Measurements from ENCODE around the gene HYPK.
"Not testable (repeated sequence)": the region's sequence is repeated elsewhere in the genome, so short reads cannot be mapped to it uniquely, and the experiment has no call there.

Gene HYPK

DNA sequence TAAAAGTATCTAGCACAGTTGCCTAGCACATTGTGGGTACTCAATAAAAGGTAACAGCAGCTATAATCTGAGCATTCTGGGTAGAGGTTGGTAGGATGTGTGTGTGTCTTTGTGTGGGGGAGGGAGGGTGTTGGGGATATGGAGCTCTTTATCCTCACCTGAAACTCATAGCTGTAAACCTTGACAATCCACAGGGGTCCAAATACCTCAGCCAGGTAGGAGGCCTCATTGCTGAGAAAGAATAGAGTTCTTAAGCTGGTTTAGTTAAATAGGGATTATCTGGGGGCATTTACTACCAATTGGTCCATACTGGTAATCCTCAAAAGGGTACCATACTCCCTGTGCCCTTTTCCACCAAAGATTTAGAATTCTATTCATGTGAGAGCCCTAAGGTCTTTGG, 4.4 kb upstream of the HYPK start:
- DNase-seq (ENCODE audit: low read depth) = no peak

DNA sequence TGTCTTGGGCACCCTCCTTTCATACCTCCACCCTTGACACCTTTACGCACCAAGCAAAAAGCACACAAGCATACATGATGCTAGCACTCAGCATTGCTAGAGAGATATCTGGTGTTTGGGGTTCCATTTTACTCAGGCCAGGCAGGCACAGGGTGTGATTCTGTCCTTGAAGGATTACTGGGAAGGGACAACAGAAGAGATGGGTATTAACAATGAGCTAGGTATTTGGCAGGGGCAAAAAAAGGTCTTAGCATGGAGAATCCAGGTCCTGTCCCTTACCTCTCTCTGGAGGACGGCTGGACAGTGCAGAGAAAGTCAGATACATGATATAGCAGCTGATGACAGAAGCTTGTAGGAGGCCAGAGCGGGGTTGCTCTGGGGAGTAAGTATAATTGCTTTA, 3.8 kb upstream of the HYPK start:
- DNase-seq (ENCODE audit: low read depth) = no peak

DNA sequence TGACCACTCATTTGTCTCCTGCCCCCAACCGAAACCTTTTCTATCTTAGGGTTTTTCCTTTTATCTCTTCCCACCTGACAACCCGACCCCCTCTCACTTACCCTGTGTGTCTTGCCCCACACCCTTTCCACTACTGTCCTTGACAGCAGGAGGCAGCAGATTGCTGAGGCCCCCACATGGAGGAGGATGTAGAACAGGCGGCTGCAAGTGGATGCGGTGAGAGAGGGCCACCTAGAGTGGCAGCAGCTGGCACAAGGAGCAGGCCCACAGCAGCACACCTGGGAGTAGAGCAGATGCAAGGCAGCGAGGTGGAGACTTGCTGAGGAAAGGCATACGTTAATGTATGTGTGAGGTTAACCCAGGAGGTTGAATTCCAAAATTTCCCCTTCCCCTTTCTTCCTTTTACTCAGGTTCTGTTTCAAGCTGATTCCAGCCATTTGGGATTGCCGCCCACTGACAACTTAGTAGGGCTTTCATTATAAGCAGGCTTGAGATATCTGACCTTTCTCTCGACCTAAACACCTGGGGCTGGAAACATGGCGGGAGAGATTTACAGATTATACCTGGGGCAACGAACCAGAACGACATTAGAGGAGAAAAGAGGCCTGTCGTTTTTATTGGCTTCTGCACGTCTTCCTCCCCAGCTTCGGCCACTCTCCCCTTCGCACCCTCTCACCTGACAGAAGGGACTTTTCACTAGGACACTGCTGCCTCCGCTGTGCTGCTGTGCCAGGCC, 1.0 kb upstream of the HYPK start:
- no peak for DNase-seq (ENCODE audit: low read depth)

DNA sequence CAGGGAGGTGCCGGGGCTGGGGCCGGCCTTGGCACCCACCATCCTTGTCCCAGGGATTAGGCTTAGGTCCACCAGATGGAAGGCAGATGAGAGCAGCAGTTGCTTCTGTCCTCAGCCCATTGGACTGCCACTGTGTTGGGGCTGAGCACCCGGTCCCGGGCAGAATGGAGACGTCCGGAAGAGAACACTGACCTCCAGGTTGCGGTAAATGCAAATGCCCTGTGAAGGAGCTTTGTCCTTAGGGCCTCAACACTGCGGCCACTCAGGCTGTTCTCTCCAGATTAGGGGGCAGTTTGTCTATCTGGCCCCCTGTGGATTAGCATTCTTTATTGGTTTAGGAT, 484 bp upstream of the HYPK start, which contains the start of gene SERINC4:
Gene SERINC4, minus strand, starts transcription at position 276 of the 341 bp plus-strand sequence. Its CDS starts 234 bp downstream, at position 42.
- DNase-seq (ENCODE audit: low read depth) = no peak

DNA sequence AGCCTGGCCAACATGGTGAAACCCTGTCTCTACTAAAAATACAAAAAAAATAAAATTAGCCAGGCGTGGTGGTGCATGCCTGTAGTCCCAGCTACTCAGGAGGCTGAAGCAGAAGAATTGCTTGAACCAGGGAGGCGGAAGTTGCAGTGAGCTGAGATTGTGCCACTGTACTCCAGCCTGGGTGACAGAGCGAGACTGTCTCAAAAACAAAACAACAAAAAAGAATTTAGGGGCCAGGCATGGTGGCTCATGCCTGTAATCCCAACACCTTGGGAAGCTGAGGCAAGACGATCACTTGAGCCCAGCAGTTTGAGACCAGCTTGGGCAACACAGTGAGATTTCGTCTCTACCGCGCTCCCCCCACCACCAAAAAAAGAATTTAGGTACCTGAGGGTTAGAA, 2.3 kb downstream of the HYPK start:
- not testable (repeated sequence) for DNase-seq (ENCODE audit: low read depth)

DNA sequence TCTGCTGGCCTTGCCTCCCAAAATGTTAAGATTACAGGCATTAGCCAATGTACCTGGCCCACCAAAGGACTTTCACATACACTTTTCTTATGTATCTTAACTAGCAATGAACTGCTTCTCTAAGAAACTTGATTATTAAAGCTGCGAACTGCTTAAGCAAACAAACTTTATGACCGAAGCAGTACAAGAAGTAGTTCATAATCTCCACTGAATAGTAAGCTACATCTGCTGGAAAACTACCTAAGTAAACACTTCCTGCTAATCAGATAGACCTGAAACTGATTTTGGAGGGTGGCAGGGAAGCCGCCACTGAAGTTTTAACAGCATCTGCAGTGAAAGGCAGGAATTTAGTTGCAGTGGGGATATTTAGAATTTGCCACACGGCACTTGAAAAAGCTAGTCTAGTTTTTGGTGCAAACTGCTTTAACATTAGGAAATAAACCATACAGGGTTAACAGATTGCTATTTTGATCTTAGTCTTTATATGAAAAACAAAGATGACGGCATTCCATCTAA, 8.1 kb downstream of the HYPK start:
- no peak for DNase-seq (ENCODE audit: low read depth)

DNA sequence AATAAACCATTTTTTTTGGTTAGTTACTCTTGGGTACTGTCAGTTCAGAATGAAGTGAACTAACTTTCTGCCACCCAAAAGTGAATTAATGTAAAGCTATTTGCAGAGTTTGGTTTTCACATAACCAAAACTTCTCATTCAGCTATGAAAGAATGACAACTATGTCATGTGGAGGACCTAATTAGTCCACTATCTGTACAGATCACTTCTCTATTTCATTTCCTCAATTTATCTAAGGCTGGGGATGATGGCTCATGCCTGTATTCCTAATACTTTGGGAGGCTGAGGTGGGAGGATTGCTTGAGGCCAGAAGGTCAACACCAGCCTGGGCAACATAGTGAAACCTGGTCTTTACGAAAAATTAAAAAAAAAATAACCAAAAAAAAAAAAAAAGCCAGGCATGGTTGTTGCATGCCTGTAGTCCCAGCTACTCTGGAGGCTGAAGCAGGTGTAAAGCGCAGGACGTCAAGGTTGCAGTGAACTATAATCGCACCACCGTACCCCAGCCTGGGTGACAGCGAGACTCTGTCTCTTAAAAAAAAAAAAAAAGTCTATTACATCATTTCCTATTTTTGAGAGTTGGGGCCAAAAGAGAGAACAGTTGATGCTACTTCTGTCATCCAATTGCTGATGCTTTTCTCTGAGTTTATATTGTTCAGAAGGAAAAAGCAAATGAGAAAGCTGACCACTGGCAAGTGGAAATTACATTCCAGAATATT, 8.7 kb downstream of the HYPK start:
- DNase-seq (ENCODE audit: low read depth) = no peak

DNA sequence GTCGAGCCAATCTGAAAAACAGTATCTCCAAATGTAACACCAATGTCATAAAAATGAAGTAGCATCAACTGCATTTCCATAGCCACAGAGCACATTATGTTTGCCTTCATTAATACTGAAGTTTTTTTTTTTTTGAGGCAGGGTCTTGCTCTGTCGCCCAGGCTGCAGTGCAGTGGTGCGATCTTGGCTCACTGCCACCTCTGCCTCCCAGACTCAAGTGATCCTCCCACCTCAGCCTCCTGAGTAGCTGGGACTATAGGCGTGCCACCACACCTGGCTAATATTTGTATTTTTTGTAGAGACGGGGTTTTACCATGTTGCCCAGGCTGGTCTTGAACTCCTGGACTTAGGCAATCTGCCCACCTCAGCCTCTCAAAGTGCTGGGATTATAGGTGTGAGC, 14.7 kb downstream of the HYPK start:
- not testable (repeated sequence) for DNase-seq (ENCODE audit: low read depth)

DNA sequence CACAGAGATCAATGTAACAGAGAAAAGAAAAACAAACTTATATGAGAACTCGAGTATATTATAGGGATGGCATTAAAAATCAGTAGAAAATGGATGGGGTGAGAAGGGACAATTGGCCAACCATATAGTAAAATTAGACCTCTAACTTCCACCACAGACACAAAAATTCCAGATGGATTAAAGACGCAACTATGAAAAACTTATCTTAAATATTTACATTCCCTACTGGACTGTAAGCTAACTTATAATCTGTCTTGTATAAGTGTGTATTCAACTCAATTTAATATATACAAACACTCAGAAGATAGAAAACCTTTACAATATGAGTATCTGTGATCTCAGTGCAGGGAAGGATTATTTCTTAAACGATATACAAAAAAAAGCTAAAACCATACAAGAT, 21.1 kb downstream of the HYPK start:
- no peak for DNase-seq (ENCODE audit: low read depth)

DNA sequence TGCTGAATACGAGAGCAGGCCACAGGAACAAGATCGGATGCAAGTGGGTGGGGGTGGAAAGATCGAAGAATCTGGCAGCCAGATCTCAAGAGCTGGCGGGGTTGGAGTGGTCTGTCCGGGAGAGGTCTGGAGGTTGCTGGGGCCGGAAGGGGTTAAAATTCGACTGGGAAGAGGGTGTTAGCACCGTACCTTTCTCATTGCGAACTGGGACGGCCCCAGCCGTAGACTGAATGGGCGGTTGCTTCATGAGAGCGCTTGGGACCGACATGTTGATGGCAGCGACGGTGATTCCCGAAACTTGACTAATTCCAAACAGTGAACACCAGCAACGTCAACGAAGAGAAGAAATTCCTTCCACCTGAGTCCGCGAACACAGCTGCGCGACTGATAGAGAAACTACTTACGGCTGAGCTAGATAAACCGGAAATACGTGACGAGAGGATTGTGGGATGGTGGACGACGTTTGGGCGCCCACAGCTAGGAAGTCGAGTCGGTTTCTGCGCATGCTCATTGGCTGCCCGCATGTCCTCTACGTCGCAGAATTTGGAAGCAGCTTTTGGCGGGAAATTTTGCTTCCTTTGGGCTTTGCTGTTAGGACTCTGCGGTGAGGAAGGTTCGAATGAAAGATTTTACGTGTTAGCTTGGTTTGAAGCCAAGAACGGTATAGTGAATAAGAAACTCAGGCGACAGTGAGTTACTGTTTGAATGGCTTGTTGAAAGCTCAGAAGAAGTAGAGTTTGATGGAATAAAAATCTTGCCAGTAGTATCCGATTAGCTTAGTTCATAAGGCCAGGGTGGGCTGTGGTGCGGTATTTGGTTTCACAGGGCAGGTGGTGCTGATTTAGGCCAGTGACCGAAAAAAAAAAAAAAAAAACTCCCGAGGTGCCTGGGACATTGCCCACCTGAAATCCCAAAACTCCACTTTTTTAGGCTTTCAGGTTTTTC, 24.2 kb downstream of the HYPK start, which contains the start of gene MFAP1:
Gene MFAP1, minus strand, starts transcription at position 389 of the 945 bp plus-strand sequence. Its CDS starts 121 bp downstream, at position 268.
- DNase-seq (ENCODE audit: low read depth) = peak; percentile 84

DNA sequence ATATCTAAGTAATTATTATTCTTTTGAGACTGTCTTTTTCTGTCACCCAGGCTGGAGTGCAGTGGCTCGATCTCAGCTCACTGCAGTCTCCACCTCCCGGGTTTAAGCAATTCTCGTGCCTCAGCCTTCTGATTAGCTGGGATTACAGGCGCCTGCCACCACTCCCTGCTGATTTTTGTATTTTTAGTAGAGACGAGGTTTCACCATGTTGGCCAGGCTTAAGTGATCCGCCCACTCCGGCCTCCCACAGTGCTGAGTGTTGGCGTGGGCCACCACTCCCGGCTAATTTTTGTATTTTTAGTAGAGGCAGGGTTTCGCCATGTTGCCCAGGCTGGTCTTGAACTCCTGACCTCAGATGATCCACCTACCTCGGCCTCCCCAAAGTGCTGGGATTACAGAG, 24.9 kb downstream of the HYPK start:
- DNase-seq (ENCODE audit: low read depth) = not testable (repeated sequence)

DNA sequence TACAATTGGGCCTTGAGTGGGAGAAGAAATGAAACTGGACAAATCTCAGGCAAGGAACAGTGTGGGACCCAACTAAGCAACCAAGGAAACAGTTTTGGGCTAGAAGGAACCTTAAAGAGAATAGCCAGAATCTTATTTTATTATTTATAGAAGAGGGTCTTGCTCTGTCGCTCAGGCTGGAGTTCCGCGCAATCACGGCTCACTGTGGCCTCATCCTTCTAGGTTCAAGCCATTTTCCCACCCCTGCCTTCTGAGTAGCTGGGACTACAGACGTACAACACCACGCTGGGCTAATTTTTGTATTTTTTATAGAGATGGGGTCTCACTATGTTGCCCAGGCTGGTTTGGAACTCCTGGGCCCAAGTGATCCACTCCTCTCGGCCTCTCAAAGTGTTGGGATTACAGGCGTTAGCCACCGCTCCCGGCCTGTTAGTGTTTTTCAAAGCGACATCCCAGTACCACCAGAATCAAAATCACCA, 25.7 kb downstream of the HYPK start:
- DNase-seq (ENCODE audit: low read depth) = no peak

DNA sequence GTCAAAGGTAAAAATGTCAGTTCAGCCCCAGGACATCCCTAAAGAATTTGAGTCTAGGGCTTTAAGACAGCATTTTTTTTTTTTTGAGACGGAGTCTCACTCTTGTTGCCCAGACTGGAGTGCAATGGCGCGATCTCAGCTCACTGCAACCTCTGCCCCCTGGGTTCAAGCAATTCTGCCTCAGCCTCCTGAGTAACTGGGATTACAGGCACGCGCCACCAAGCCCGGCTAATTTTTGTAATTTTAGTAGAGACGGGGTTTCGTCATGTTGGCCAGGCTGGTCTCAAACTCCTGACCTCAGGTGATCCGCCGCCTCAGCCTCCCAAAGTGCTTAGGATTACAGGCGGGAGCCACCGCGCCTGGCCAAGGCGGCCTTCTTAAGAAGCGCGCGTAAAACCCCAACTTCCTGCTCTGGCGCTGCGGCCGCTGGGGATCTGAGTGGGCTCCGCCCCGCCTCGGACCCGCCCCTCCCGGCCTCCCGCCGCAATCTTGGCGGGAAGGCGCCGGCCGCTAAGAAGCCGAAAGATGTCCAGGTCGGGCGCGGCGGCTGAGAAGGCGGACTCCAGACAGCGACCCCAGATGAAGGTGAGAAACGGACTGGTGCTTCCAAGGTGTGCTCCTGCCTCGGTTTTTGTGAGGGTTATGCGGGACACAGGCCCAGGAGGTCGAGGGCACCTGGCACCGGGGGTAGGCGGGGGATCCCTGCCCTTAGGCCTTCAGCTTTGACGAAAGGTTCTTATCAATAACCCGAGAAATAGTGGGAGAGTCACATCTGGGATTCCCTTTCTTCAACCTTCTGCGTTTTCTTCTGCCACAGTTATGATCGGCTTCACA, 26.3 kb downstream of the HYPK start, which contains the start of gene WDR76:
Gene WDR76, plus strand, starts transcription at position 495 of the 834 bp plus-strand sequence. Its CDS starts 31 bp downstream, at position 526.
- peak; percentile 56 for DNase-seq (ENCODE audit: low read depth)

DNA sequence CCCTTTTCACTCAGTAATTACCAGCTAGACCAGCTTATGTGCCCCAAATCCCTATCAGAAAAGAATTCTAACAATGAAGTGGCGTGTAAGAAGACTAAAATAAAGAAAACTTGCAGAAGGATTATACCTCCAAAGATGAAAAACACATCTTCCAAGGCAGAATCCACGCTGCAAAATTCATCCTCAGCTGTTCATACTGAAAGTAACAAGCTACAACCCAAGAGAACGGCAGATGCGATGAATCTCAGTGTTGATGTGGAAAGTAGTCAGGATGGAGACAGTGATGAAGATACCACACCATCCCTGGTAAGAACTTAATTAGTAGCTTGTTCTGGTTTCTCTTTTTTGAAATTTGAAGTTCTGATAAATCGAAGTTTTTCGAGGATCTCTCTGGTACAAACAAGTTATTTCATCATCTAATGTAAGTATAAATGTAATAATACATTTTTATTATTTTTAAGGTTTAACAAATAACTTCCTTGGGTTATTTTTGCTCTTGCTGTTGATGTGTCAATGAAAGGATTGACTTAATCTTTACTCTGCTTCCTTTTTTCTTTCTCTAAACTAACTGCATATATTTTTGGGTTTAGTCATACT, 27.8 kb downstream of the HYPK start:
- DNase-seq (ENCODE audit: low read depth) = no peak

DNA sequence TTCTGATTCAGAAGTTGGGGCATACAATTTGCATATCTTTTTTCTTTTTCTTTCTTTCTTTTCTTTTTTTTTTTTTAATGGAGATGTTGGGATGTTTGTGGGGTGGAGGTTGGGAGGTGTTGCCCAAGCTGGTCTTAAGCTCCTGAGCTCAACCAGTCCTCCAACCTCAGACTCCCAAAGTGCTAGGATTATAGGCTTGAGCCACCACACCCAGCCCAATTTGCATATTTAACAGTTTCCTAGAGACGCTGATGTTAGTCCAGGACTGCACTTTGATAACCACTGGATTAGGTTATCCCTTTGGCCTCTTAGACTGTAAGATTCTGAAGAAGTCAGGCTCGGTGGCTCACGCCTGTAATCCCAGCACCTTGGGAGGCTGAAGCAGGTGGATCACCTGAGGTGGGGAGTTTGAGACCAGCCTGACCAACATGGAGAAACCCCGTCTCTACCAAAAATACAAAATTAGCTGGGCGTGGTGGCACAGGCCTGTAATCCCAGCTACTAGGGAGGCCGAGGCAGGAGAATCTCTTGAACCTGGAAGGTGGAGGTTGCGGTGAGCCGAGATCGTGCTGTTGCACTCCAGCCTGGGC, 29.6 kb downstream of the HYPK start:
- not testable (repeated sequence) for DNase-seq (ENCODE audit: low read depth)

DNA sequence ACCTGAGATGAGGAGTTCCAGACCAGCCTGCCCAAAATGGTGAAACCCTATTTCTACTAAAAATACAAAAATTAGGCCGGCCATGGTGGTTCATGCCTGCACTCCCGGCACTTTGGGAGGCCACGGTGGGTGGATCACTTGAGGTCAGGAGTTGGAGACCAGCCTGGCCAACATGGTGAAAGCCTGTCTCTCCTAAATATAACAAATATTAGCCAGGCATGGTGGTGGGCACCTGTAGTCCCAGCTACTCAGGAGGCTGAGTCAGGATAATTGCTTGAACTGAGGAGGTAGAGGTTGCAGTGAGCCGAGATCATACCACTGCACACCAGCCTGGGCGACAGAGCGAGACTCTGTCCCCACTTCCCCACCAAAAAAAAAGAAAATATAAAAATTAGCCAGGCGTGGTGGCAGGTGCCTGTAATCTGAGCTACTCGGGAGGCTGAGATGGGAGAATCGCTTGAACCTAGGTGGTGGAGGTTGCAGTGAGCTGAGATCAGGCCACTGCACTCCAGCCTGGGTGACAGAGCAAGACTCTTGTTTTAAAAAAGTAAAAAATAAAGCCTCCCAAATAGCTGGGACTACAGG, 30.4 kb downstream of the HYPK start:
- not testable (repeated sequence) for DNase-seq (ENCODE audit: low read depth)

DNA sequence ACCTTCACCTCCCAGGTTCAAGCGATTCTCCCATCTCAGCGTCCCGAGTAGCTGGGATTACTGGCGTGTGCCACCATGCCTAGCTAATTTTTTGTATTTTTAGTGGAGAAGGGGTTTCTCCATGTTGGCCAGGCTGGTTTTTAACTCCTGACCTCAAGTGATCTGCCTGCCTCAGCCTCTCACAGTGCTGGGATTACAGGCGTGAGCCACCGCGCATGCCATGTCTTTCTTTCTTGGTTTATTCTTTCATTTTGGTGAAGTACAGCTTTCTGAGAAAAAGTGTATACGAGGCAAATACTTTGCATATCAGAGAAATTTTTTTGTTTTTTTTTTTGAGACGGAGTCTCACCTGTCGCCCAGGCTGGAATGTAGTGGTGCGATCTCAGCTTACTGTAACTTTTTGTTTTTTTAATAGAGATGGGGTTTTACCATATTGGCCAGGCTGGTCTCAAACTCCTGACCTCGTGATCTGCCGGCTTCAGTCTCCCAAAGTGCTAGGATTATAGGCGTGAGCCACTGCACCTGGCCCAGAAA, 31.2 kb downstream of the HYPK start:
- not testable (repeated sequence) for DNase-seq (ENCODE audit: low read depth)

DNA sequence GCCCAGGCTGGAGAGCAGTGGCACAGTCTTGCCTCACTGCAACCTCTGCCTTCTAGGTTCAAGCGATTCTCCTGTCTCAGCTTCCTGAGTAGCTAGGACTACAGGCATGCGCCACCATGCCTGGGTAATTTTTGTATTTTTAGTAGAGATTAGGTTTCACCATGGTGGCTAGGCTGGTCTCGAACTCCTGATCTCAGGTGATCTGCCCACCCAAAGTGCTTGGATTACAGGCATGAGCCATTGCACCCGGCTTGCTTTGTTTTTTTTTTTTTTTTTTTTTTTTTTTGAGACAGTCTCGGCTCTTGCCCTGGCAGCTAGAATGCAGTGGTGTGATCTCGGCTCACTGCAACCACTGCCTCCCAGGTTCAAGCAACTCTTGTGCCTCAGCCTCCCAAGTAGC, 32.1 kb downstream of the HYPK start:
- not testable (repeated sequence) for DNase-seq (ENCODE audit: low read depth)

DNA sequence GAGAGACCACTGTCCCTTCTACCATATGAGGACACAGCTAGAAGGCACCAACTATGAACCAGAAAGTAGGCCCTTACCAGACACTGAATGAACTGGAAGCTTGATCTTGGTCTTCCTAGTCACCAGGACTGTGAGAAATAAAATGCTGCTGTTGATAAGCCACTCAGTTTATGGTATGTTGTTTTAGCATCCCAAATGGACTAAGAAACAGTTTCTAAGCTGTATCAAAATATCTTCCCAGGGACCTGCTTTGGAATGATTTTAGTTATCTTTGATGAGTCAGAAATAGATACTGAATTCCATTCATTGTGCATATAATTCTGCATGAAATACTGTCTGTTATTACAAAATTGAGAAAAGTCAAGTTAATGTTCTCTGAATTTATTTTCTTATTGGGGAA, 45.0 kb downstream of the HYPK start:
- DNase-seq (ENCODE audit: low read depth) = no peak

Measured in activated T-helper 9 cell treated with anti-CD3 and anti-CD28 coated beads, Interleukin-2, amount 50 U/mL, for 16 hours (primary cell).